GM12864 (cell line): Measurements from ENCODE around the gene ELAC2.

Experiments used
- DNase-seq: peaks from one replicate; pipeline ENCODE4 v3.0.0-alpha.2; 2011; ENCODE audit warnings: low read depth
- H3K4me3 ChIP-seq: 2 replicates; pipeline ENCODE4 v1.5.1; 2011; ENCODE audit warnings: mild to moderate bottlenecking, low read depth, low read length, control low read depth
- TF ChIP-seq, protein P1 (sequence below): IDR thresholded peaks from 2 replicates; pipeline ENCODE4 v1.5.1; 2011; ENCODE audit warnings: low read depth, mild to moderate bottlenecking, moderate library complexity, low read length, control low read depth, inconsistent platforms; ENCODE audit errors: missing control alignments

The ELAC2 gene

DNA sequence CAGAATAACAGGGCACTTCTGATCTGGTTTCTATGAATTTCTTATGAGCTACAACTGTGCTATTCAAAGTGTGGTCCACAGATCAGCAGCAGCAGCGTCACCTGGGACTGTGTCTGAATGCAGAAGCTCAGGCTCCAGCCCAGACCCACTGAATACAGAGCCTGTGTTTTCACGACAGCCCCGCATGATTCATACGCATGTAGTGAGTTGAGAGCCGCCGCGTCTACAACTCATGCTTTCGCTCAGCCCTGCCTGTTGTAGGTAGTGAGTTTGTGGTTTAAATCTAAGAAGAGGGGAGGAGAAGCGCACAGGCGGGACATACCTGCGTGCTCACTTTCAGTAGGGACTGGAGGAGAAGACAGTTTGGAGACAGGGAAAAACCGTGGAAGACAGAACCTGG, 28.5 kb upstream of the ELAC2 start:
- no peak overlapping the region for H3K4me3 ChIP-seq
- no peak for DNase-seq
- TF ChIP-seq, protein P1, sequence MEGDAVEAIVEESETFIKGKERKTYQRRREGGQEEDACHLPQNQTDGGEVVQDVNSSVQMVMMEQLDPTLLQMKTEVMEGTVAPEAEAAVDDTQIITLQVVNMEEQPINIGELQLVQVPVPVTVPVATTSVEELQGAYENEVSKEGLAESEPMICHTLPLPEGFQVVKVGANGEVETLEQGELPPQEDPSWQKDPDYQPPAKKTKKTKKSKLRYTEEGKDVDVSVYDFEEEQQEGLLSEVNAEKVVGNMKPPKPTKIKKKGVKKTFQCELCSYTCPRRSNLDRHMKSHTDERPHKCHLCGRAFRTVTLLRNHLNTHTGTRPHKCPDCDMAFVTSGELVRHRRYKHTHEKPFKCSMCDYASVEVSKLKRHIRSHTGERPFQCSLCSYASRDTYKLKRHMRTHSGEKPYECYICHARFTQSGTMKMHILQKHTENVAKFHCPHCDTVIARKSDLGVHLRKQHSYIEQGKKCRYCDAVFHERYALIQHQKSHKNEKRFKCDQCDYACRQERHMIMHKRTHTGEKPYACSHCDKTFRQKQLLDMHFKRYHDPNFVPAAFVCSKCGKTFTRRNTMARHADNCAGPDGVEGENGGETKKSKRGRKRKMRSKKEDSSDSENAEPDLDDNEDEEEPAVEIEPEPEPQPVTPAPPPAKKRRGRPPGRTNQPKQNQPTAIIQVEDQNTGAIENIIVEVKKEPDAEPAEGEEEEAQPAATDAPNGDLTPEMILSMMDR = no peak

DNA sequence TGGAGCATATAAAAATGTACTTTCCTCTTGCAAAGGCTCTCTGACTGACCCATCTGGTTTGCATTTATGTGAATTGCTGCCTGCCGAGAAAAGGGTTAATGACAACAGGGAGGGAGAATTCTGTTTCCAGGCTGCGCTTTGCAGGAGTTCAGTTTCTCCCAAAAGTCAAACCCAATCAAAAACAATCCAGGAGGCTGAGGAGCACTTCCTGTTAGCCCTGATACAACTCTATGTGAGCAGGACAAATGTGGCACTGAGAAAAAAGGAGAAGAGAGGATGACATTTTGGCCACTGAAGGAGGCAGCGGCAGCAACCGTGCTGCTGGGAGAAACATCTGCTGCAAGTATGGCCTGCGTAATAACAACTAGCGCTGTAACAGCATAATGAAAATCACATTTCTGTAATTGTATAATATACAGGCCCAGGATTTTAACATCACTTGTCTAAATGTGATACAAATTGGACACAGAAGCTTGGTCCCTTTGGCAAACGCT, 26.8 kb upstream of the ELAC2 start:
- DNase-seq = no peak

DNA sequence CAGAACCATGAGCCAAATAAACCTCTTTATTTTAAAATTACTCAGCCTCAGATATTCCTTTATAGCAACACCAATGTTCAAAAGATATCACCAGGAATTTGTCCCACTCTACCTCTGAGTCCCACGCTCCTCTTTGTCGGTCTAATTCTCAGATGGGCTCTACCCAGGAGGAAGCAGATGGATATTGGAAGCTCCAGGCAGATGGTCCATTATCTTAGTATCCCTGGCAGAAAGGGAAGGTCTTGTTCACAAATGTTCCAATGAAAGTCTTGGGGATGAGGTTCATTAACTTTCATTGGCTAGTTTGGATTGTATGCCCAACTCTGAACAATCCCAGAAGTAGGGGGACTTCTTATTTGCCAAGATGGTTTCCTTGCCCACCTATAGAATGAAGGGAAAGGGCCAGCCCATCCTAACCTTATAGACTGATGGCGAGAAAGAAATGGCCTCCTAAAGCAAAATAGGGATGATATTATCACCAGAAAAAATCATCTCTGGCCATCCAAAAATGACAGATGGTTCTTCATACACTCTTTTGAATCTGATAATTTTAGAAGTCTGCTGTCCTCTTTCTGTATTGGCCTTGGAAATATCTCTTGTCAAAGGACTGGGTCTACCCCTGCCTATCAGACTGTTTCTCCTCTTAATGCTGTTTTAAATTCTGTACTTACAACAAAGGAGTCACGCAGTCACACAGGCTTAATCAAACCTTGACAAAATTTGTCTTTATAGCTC, 21.3 kb upstream of the ELAC2 start:
- DNase-seq = no peak
- TF ChIP-seq, protein P1 = no peak
- no peak overlapping the region for H3K4me3 ChIP-seq

More for the DNA sequence above, 26.8 kb upstream of the ELAC2 start:
- no peak overlapping the region for H3K4me3 ChIP-seq
- TF ChIP-seq, protein P1 = no peak

DNA sequence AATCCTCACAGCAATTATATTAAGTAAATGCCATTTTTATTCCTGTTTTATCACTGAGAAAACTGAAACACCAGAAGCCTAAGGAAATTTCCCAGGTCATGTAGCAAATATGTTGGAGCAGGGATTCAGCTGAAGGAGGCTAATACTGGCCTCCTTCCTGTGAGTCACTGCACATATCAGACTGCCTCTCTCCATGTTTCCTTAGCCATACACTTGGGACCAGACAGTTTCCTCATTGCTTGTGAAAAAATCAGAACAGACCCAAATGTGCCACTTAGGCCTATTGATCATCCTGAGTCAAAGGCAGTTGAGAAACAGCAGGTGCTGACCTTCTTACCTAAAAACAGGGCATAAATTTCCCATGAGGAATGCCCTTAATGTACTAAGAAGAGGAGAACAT, 18.9 kb upstream of the ELAC2 start:
- DNase-seq = no peak
- H3K4me3 ChIP-seq = no peak overlapping the region
- TF ChIP-seq, protein P1 = no peak

DNA sequence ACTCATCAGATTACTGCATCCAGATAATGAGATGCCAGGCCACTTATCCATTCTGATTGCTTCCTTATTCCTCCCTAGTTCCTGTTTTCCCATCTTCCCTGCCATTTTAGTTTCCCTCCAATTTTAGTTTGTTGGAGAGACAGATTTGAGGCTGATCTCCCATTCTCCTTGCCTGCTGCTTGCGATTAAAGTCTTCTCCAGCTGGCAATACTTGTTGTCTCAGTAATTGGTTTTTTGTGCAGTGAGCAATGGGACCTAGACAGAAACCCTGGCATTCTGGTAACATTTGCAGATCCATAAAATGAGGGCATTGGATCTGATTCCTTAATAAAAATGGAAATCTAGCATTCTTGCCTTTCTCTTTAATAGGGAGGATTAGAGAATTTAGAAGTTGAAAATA, 17.6 kb upstream of the ELAC2 start:
- TF ChIP-seq, protein P1 = no peak
- no peak overlapping the region for H3K4me3 ChIP-seq
- no peak for DNase-seq

DNA sequence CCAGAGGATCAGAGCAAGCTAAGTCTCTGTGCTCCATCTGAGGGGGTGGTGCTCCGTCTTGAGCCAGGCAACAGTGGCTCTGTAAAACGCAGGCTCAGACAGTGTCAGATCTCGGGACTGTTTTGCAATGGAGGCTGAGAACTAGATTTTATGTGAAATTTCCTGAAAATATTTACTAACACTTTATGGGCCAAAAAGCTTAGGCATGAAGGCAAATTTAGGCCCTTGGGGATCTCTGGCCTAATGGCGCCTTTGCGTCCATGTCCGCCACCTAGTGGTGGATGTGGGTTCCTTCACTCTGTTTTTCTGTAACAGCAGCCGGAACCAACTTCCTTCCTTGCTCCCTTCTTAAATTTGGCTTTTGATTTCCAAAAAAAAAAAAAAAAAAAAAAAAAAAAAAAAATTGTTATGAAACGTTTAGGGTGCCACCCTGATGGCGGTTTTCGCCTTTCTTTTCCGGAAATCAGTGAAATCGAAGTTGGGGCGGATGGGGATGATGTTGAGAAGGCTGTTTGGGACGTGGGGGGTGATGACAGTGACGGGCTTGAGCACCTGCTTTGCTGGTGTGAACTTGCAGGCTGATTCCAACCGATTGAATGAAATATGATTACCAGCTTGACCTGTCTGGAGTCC, 14.0 kb upstream of the ELAC2 start:
- H3K4me3 ChIP-seq = no peak overlapping the region
- DNase-seq = peak; percentile 19

More for the DNA sequence above, 14.0 kb upstream of the ELAC2 start:
- TF ChIP-seq, protein P1 = peak; percentile 91
